Stimulated activated CD4-positive, alpha-beta T cell treated with anti-CD3 and anti-CD28 coated beads, Interleukin-1b, Interleukin-23, amount 100 ng/mL, for 48 hours (primary cell): ENCODE results near the gene CD80.
A peak's percentile ranks its signal among the peaks of the same experiment; 100 is the strongest.
"Not testable (repeated sequence)": the region's sequence is repeated elsewhere in the genome, so short reads cannot be mapped to it uniquely, and the experiment has no call there.

Source experiments
- DNase-seq: peaks from one replicate; pipeline ENCODE4 v3.0.0-alpha.2; 2020

Gene CD80, protein sequence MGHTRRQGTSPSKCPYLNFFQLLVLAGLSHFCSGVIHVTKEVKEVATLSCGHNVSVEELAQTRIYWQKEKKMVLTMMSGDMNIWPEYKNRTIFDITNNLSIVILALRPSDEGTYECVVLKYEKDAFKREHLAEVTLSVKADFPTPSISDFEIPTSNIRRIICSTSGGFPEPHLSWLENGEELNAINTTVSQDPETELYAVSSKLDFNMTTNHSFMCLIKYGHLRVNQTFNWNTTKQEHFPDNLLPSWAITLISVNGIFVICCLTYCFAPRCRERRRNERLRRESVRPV

DNA sequence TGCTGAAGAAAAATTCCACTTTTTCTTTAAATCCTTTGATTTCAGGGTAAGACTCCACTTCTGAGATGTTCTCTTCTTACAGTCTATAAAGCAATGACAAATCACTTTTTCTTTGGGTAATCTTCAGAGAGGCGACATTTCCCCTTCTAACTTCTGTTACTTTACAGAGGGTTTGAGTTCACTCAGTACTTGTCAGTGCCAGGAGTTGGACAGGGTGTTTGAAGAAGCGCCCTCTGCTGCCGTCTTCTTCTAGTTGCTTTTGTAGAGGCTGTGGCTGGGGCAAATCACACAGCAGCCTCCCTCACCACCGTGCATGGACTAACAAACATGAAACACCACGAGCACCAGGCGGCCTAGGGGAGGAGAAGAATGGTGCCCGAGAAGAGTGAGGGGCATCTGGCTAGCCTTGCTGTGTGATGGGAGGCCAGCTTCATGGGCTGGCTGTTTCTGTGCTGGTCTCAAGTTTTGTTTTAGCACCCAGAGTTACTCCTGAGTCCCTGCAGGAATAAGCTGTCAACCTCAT lies at the start of gene CD80:
Gene CD80 (minus strand): TSS at position 174 of the 523 bp plus-strand sequence. CDS start 1,886 bp downstream, outside the sequence.
- DNase-seq, result peak; percentile 68

DNA sequence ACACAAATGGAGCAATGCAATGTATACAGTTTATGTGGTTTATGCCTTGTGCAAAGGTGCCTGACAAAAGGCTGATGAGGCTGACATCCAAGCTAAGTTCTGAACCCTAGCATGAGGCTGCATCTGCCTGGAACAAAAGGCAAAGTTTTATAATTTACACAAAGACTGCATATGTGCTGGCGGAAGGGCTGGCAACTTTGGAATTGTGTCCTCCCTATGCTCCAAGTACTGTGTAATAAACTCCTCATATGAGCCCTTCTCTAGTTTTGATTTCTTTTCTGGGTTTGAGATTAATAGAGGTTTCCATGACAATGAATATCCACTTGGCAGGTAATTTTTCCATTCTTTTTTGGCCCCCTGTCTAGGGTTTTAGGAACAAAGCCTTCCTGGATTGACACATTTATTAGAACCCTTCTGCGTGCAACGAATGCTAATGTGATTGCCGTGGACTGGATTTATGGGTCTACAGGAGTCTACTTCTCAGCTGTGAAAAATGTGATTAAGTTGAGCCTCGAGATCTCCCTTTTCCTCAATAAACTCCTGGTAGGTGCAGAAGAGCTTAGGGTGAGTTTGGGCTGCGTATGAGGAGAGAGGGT lies 49.1 kb upstream of the CD80 start:
- no peak for DNase-seq

DNA sequence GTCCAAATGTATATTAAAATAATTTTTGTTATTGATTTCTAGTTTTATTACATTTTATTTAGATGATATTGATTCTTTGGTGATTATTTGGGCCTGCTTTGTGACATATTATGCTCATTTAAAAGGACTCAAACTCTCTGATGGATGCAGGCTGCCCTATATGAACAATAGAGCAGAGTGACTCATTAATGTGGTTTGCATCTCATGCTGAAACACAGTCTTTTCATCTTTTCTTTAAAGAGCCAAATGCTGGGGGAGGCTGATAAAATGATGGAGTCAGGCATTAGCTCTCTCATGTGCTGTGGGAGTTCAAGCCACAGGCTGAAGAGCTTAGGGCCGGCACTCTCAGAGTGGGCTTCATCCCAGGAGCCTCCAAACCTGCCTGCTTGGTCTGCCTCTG lies 45.5 kb upstream of the CD80 start:
- no peak for DNase-seq

DNA sequence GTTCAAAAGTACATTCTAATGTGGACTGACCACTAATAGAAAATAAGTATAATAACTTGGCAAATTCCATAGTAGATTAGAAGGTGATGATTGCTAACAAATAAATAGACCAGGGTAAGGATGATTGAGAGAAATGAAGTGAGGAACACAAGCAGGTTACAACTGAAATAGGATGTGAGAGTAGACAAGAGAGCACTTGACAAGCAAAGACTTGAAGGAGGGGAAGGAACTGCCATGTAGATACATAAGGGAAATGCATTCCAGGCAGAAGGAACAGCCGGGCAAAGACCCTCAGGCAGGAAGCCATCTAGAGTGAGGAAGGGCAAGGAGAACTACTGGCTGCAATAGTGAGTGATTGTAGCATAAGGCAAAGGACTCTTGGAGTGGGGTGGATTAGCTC lies 43.3 kb upstream of the CD80 start:
- no peak for DNase-seq

DNA sequence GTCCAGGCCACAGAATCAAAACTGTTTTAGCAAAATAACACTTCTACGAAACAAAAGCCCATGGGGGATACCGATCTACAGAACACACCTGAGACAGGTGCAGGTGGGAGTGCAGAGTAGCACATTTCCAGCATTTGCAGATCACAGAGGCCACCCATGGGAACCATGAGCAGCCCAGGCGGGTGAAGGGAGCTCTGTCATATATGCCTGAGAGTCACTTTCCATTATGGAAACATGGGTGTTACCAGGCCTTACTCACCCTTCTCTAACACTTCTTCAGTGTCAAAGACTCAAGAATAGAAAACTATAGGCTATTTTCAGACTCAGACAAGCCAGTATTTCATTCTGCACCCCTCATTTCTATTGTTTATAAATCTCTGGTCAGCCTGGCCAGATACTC lies 41.7 kb upstream of the CD80 start:
- peak; percentile 26 for DNase-seq

DNA sequence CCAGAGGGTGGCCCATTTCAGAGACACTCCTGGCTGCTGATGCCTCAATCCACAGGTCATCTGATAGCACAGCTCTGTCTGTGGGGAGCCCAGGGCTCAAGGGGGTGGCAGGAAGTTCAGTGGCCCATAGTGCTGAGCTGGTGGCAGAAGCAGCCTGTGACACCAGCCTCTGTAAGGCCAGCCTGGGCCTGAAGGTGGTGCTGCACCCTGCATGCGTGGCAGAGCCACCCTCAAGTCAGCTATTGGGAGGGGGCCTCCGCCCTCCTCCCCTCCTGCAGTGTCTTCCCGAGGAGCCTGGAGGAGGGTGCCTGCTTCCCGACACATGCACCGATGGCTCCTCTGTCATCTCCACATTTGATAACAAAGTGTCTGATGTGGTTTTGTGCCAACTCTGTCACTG lies 41.3 kb upstream of the CD80 start:
- DNase-seq, result peak; percentile 37

DNA sequence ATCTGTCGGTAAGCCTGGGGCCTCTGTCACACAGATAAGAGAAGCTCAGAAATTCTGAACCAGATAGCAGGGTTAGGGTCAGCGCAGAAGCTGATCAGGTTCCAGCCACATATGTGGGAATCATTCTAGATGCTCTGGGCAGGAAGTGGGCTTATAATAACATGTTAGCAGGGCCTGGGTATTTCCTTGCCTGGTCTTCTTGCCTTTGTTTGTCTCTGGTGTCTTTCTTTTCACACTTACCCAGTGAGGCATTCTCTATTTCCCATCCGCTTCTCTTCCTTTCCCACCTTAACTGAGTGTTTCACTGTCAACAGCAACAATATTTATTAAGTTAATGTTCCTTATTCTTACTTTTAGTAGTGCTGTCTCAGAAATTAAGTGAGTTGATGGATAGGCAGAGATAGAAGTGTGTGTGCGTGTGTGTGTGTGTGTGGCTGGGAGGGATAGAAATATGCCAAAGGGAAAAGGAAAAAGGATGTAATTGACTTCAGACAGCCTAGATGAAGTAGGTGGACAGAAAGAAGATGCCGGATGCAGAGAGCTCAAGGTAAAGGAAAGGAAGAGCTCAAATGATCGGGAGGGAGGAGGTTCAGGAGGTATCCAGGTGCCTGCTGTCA lies 40.3 kb upstream of the CD80 start:
- no peak for DNase-seq

DNA sequence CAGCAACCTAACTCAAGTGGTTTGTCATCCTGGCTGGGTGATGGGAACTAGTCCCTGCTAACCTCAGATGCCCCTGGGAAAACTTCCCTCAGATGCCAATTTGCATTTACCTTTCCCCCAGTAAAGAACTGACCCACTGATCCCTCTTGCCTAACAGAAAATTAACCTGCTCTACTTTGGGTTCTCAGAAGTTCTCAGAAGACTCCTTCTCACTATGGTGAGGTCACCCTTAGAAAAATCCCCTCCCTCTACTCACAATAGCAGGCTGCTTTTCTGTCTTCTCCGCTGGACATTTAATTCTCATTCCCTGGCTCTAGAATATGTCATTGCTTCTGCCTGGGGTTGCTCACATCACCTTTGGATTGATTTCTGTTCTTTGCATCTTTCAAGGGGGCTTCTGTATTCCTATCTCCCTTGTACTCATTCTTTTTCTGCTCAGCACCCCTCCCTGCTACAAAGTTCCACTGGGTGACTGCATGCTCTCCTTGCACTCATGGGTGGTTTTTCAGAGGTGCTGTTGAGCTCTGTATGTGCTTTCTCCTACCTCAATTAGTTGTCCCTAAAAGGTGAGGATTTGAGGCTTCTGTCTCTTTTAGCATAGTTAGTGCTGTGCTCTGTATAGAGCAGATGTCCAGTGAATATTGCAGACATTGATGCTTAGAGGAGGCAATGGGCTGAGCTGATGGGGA lies 39.1 kb upstream of the CD80 start:
- DNase-seq, result no peak

DNA sequence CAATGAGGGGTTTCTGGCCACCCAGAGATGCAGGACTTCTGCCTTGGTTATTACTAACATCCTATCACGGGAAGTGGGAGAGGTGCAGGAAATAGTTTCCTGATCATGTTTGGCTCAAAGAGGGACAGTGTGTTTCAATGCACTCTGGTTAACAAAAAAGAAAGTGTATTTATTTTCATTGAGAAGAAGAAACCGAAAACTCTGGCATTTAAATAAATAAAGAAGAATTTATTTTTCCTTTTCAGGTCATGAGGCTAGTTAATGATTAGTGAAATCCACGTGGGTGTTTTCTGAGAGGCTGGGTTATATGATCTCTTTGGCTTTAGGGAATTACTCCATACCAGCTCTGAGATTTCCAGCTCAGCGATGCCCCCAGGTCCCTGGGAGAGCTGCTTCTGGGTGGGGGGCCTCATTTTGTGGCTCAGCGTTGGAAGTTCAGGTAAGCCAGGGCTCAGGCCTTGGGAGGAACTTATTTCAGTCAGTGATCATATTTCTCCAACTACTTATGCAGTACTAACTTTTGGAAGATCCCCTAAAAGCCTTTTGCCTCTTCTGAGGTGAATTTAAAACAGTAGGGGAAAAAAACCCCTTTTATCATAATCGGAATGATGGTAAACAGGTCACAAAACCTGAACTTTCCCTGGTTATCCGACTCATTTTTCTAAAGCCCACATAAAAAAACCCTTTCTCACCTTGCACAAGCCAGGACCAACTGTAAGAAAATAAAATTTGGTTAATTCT lies 38.3 kb upstream of the CD80 start, which contains the start of gene PLA1A:
Gene PLA1A (plus strand): TSS at position 338 of the 741 bp plus-strand sequence. CDS start 29 bp downstream, at position 367.
- DNase-seq, result no peak

DNA sequence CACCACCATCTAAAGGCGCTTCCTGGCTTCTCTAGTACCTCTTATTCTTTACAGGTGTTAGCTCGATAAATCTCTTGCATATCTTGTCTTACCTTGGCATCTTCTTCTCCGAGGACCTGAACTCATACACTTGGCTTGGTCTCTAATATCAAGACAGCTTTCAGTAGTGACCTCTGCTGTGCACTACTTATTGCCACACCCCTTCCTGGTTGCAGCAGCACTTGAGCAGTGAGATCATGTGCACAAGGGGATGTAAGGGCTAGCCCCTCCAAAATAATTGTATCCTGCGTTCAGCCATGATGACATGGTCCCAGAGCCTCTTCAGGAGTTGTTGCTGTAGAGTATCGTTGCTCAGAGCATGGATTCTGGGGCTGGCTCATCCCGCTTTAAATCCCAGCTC lies 37.0 kb upstream of the CD80 start:
- no peak for DNase-seq

DNA sequence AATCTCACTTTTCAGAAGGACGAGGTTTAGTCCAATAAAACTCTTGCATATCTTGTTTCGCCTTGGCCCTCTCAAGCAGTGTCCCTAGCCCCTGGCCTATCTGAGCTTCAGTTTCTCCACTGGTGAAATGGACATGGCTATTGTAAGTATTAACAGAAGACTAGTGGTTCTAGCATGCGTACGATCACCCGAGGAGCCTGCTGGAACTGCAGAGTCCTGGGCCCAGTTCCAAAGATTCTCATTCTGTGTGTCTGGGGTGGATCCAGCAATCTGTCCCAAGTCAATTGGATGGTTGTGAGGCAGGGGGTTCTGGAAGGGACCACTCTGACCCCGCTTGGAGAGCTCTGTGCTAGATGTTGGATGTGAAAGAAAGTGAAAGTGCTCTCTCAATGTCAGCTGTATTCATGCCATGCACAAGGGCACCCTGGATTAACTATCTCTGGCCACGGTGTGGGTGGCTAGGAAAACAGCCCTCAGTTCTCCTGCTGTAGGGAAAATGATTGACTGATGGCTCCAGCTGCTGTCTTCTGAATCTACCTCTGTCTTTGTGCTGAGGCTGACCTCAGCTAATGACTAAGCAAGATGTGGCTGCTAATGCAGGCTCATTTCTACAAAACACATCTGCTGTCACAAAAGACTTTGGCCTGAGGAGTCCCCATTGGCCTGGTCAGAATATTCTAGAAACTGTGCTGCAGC lies 36.4 kb upstream of the CD80 start:
- DNase-seq, result no peak

DNA sequence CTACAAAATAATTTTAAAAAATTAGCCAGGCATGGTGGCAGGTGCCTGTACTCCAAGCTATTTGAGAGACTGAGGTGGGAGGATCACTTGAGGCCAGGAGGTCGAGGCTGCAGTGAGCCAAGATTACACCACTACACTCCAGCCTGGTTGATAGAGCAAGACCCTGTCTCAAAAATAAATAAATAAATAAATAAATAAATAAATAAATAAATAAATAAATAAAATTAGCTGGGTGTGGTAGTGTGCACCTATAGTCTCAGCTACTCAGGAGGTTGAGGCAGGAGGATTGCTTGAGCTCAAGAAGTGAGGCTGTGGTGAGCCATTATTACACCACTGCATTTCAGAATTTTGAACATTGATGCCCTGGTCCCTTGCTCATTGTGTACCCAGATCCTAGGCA lies 35.5 kb upstream of the CD80 start:
- not testable (repeated sequence) for DNase-seq

DNA sequence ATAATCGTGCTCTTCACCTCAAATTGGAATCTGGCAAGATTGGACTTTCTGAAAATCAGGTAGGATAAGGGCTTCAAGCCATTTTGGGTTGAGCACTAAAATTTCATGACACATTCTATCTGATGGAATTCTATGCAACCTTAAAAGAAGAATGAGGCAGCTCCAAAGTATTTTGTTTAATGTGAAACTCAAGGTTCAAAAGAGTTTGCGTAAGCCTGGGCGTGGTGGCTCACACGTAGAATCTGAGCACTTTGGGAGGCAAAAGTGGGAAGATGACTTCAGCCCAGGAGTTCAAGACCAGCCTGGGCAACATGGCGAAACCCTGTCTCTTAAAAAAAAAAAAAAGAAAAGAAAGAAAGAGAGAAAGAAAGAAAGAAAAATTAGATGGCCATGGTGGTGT lies 34.7 kb upstream of the CD80 start:
- no peak for DNase-seq

DNA sequence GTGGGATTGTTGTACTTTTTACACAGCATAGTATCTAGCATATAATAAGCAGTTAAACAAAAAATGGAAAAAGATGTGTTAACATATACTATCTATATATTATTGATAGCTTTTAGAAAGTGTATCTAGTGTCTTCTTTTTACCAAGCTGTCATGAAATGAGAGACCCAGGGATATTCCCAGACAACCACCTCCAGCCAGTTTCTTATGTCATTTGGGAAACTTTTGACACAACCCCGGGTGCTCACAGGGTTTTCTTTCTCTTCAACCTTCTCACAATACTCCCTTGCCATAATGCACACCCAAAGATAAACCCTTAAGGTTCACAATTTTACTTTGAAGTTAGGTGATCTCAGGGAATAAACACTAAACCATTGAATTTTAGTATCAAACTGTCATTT lies 33.4 kb upstream of the CD80 start:
- DNase-seq, result no peak

DNA sequence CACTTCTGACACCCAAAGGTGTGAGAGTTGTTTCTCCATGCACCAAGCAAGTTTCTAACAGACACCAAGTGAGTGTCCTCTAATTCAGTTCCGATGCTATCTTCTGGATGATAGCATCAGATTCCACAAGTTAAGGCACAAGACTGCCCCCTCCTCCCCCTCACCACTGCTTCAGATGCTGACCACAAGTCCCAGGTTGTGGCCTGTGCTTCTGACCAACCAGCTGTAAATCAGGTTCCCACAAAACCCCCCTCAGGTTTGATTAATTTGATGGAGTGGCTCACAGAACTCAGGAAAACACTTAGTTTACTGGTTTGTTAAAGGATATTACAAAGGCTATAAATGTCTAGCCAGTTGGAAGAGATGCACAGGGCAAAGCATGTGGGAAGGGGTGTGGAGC lies 31.3 kb upstream of the CD80 start:
- DNase-seq, result no peak

DNA sequence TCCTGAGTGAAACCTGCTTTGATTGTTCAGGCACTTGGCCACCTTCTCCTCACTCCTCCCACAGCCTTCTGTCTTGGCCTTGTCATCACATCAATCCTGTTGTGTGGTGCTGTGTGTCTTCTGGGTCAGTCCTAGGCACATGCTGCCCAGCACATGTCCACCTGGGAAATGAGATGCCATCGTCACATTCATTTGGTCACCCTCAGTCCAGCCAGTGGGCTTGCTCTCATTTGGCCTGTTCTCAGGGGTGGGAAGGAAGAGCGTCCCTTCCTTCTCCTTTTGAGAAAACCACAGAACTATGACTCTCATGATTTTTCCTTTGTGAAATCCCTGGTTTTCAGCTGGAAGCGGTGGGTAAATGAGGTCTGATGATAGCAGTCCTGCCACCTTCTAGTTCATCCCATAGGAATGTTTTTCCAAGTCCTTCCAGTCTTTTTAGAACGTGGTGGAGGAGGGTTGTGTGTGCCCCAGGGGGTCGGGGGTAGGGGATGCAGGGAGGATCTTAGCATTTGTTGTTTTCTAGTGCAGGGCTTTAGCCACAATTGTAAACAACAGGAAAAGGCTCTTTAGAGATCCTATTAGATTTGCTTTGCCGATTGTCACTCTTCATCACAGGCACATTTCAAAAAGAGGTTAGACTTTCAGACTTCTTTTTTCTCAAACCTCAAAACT lies 29.8 kb upstream of the CD80 start:
- DNase-seq, result no peak

DNA sequence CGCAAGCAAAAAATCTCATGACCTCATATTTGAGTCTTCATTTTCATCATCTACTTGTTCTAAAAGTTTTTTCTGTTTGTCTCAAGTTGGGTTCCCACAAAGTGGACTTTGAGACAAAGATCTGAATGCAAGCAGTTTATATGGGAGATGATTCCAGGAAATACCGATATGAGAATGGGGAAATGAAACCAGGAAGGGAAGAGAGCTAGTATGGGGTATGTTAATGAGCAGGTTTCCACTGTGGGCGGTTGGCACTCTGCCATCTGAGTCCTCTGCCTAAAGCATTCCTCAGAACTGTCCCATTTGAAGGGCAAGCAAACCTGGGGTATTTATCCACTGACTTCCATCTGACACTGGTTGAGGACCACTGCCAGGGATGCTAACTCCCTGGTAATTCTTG lies 28.7 kb upstream of the CD80 start:
- no peak for DNase-seq

DNA sequence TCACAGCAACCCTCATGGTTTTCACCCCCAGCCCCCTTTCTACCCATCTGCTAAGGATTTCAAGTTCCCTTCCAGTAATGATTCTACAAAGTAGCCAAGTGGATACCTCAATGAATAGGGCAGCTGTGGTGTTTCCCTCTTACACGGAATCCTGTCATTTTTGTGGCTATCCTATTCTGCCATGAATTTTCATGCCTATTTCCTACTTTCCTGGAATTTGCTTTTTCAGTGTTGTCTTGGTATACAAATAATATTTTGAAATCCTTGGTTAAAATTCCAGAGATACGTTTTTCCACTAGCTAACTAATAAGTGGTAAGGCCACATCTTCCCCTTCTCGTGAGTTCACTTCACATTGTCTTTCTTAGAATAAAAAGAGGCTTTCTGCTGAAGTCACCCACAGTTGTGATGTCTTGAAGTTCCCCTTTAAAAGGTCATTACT lies 27.3 kb upstream of the CD80 start:
- DNase-seq, result no peak

DNA sequence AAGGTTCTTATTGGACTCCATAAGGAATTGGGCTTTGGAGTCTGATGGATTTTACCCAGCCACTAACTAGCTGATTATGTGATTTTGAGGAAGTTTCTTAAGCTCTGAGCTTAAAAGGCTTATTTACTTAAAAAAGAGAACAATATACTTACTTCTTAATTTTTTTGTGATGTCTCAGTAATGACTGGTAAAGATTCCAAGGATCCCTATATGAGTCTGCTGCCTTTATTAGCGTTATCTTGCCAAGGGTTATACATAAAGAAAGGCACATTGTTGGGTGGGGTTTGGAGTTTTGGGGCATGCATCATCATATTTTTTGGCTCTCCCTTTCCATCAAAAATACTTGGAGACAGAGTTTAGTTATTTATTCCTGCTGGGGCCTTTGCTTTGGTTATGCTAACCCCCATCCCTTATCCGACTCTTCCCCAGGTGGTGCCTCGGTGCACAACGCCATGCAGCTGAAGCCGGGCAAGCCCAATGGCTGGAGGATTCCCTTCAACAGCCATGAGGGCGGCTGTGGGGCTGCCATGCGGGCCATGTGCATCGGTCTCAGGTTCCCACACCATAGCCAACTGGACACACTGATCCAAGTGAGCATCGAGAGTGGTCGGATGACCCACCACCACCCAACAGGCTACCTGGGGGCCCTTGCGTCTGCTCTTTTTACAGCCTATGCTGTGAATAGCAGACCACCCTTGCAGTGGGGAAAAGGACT lies 26.6 kb upstream of the CD80 start:
- DNase-seq, result no peak

DNA sequence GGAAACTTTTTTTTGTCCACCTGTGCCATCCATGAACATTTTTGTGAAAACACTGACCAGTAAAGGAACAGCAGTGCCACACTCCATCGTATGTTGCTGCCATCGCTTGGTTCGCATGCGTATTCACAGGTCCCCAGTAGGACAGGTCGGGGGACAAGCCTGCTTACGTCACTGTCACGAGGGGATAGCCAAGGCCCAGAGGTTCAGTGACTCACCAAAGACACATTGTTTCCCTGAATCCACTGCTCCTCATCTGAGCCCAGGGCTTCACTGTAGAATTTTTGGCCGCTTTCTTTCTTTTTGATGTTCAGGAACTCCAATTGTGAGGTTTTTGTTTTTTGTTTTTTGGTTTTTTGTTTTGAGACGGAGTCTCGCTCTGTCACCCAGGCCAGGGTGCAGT lies 25.8 kb upstream of the CD80 start:
- no peak for DNase-seq

DNA sequence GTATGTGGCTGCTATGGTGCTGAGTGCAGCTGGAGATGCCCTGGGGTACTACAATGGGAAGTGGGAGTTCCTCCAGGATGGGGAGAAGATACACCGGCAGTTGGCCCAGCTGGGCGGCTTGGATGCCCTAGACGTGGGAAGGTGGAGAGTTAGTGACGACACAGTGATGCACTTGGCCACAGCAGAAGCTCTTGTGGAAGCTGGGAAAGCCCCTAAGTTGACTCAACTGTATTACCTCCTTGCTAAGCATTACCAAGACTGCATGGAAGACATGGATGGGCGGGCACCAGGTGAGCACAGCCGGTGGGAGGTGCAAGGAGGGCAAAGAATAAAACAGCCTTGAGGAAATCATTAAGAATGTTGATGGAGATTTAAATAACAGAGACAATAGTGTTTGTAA lies 22.8 kb upstream of the CD80 start:
- peak; percentile 42 for DNase-seq
